ENCODE data around the gene CDS2. TPM values are rescaled to one million over a fixed set of nuclear protein-coding genes. Genes with fewer than 3 reads are reported as not detected.
A peak's percentile ranks its signal among the peaks of the same experiment; 100 is the strongest.

Gene CDS2
- polyA plus RNA-seq, 2 of the 4 experiments (the other 2 are of a cell fraction), result 44.0 to 106 TPM

DNA sequence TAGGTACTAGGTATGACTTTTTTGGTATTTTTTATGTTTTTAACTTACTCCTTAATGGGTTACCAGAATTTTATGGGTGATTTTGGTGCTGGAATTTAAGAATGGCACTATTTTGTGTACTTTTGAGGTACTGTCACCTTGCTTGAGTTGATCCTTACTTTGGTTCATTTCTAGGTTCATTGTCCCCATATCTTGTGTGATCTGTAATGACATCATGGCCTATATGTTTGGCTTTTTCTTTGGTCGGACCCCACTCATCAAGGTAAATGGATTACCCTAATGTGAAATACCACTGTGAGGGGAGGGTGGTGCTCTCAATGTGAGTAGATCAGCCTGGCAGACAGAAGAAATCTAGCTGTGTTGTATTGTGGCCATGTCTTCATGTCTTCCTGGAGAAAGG is 57.9 kb downstream of the CDS2 start:
- POLR2A ChIA-PET, result interaction anchor here (0.6 kb wide), 1 partner anchor 54 kb away, joined by 4 read pairs; no protein-coding TSS in a partner anchor

GRCh38 chr20:5187122-5187521 is 60.3 kb downstream of the CDS2 start:
- Histone ChIP-seq H3K4me3 (no peak overlapping the region), H3K4me1 (0 out of 3 replicates have a peak, but pooled peaks cover 2% of the 10 kb centered on the region), H3K27ac (no peak overlapping the region), H3K4me2 (no peak overlapping the region), H3K9me3 (no peaks in the 10 kb centered on the region)
- no peak for DNase-seq (ENCODE audit: low read depth in 1 of 2, low spot score in 1 of 2)
- no peak for ATAC-seq
- CTCF ChIA-PET, result interaction anchor here (0.8 to 4.0 kb wide), 5 partner anchors 18 to 579 kb away, joined by 3 to 47 read pairs (median 4); partner anchors contain the start of gene CDS2
- POLR2A ChIA-PET, result no interaction called here
- TF ChIP-seq, protein P1, sequence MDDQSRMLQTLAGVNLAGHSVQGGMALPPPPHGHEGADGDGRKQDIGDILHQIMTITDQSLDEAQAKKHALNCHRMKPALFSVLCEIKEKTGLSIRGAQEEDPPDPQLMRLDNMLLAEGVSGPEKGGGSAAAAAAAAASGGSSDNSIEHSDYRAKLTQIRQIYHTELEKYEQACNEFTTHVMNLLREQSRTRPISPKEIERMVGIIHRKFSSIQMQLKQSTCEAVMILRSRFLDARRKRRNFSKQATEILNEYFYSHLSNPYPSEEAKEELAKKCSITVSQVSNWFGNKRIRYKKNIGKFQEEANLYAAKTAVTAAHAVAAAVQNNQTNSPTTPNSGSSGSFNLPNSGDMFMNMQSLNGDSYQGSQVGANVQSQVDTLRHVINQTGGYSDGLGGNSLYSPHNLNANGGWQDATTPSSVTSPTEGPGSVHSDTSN (IDR thresholded peaks at IDR 0.05), result no peak
- TF ChIP-seq, protein P2, sequence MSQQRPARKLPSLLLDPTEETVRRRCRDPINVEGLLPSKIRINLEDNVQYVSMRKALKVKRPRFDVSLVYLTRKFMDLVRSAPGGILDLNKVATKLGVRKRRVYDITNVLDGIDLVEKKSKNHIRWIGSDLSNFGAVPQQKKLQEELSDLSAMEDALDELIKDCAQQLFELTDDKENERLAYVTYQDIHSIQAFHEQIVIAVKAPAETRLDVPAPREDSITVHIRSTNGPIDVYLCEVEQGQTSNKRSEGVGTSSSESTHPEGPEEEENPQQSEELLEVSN (IDR thresholded peaks at IDR 0.05; ENCODE audit: borderline replicate concordance, low read depth), result no peak
- no peak for TF ChIP-seq NFE2L2 (conservative IDR thresholded peaks at IDR 0.05; ENCODE audit: low read length)
- TF ChIP-seq ATOH8 (CRISPR knock-in tag; IDR thresholded peaks at IDR 0.05; ENCODE audit: low read depth), result no peak
- no peak for TF ChIP-seq TFCP2L1 (CRISPR knock-in tag; IDR thresholded peaks at IDR 0.05)
- no peak for TF ChIP-seq KDM5A (IDR thresholded peaks at IDR 0.05)
- TF ChIP-seq FOXS1 (CRISPR knock-in tag; IDR thresholded peaks at IDR 0.05), result no peak
- TF ChIP-seq ZC3H11A (IDR thresholded peaks at IDR 0.05), result no peak
- TF ChIP-seq JUNB (IDR thresholded peaks at IDR 0.05), result no peak
- WGBS (ENCODE audit: missing lambda C conversion rate), result 97% methylated on average over 3 of the region's 3 CpGs
- FAIRE-seq, result no peak

More for the DNA sequence above, 57.9 kb downstream of the CDS2 start:
- H3K27ac ChIP-seq, result no peak overlapping the region
- CTCF ChIA-PET, result interaction anchor here (1.1 to 6.0 kb wide), 6 partner anchors 8 to 58 kb away, joined by 3 to 56 read pairs (median 5); partner anchors contain the start of gene CDS2
- TF ChIP-seq ESRRA (IDR thresholded peaks at IDR 0.05; ENCODE audit: borderline replicate concordance, low read length), result no peak
- no peak for TF ChIP-seq EHF (CRISPR knock-in tag; IDR thresholded peaks at IDR 0.05)
- no peak for TF ChIP-seq PHF8 (IDR thresholded peaks at IDR 0.05; ENCODE audit: borderline replicate concordance, low read depth)
- no peak for TF ChIP-seq BHLHE40 (IDR thresholded peaks at IDR 0.05; ENCODE audit: low read depth, low read length)
- no peak for TF ChIP-seq RARB (CRISPR knock-in tag; IDR thresholded peaks at IDR 0.05)
- TF ChIP-seq, protein P2 (IDR thresholded peaks at IDR 0.05; ENCODE audit: borderline replicate concordance, low read depth), result no peak
- no peak for TF ChIP-seq CHD2 (IDR thresholded peaks at IDR 0.05; ENCODE audit: low read length, partially characterized antibody)
- no peak for TF ChIP-seq RFX5 (IDR thresholded peaks at IDR 0.05)
- no peak for TF ChIP-seq JUN (IDR thresholded peaks at IDR 0.05)
- no peak for TF ChIP-seq JUNB (IDR thresholded peaks at IDR 0.05)
- no peak for TF ChIP-seq HEYL (CRISPR knock-in tag; IDR thresholded peaks at IDR 0.05)
- no peak for TF ChIP-seq RCOR1 (IDR thresholded peaks at IDR 0.05; ENCODE audit: low read depth, low read length)
- no peak for TF ChIP-seq CBX8 (IDR thresholded peaks at IDR 0.05)
- no peak for TF ChIP-seq EP300 (IDR thresholded peaks at IDR 0.05)
- TF ChIP-seq KDM1A (IDR thresholded peaks at IDR 0.05; ENCODE audit: low read depth), result no peak
- TF ChIP-seq HMGXB4 (CRISPR knock-in tag; IDR thresholded peaks at IDR 0.05; ENCODE audit: borderline replicate concordance), result no peak
- no peaks in the 10 kb centered on the region for H3K9me3 ChIP-seq
- 92% methylated on average over 1 of the region's 1 CpG for WGBS (ENCODE audit: missing lambda C conversion rate)
- 0 out of 3 replicates have a peak, but pooled peaks cover 10% of the 10 kb centered on the region for H3K4me1 ChIP-seq
- H3K4me3 ChIP-seq, result no peak overlapping the region
- no peak overlapping the region for H3K4me2 ChIP-seq
- FAIRE-seq (peak; percentile 77), DNase-seq (ENCODE audit: low read depth in 1 of 2, low spot score in 1 of 2) (no peak), ATAC-seq (no peak)
